Measurements from ENCODE around the gene SLC37A1.
"Not testable (repeated sequence)": the region's sequence is repeated elsewhere in the genome, so short reads cannot be mapped to it uniquely, and the experiment has no call there.

Gene SLC37A1

DNA sequence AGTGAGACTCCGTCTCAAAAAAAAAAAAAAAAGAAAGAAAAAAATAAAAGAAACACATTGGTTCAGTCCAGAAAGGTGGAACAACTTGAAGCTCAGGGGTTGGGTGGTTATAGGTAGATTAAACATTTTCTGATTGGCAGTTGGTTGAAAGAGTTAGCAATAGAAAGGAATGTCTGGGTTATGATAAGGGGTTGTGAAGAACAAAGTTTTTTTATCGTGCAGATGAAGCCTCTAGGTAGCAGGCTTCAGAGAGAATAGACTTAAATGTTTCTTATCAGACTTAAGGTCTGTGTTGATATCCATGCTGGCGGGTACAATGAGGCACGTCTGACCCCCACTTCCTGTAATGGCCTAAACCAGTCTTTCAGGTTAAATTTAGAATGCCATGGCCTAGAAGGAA lies 94.8 kb downstream of the SLC37A1 start:
- Histone ChIP-seq H3K27me3 (replicated peaks; ENCODE audit: control insufficient read depth, insufficient read depth, low read length) (peaks cover 2% of the 10 kb centered on the region), H3K9me3 (ENCODE audit: control insufficient read depth, low read length) (peaks cover 34% of the 10 kb centered on the region), H3K36me3 (ENCODE audit: control insufficient read depth, insufficient read depth, low read length, severe bottlenecking) (no peaks in the 10 kb centered on the region), H3K4me3 (ENCODE audit: low read length) (no peak overlapping the region), H3K9ac (ENCODE audit: low read length) (no peak overlapping the region), H3K4me1 (ENCODE audit: control insufficient read depth, insufficient read depth, low read length) (no peaks in the 10 kb centered on the region)
- DNase-seq (ENCODE audit: low read depth) = no peak

DNA sequence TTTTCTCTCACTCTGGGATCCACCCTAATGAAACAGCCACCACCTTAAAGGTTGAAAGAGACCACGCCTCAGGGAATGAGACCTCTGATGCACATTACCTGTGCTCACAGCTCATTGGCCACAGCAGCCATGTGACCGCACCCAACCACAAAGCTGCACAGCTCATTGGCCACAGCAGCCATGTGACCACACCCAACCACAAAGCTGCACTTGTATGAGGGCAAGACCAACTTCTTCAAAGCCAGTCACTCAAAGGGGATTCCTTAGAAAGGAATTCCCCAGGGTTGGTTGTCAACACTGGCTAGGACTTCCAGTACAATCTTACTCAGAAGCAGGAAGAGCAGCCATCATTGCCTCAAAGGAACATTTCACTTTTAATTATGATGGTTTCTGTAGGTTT lies 96.2 kb downstream of the SLC37A1 start:
- no peak overlapping the region for H3K9ac ChIP-seq (ENCODE audit: low read length)

DNA sequence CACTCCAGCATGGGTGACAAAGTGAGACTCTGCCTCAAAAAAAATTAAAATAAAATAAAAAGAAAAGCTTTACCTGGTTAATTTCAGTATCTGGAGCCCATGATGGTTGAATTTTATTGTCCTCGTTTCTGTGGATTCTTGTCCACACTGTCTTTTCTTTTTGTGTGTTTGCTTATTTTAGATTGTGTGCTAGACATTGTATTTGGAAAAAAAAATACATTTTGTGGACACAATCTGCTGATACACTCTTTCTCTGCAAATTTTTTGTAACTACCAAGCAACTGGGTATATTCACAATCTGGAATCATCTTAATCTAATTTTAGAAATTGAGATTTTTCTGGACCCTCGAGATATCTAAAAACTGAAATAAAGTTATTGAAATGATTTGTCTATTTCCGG lies 98.2 kb downstream of the SLC37A1 start:
- no peaks in the 10 kb centered on the region for H3K4me1 ChIP-seq (ENCODE audit: control insufficient read depth, insufficient read depth, low read length)
- H3K9me3 ChIP-seq (ENCODE audit: control insufficient read depth, low read length) = peaks cover 9% of the 10 kb centered on the region
- DNase-seq (ENCODE audit: low read depth) = no peak
- H3K36me3 ChIP-seq (ENCODE audit: control insufficient read depth, insufficient read depth, low read length, severe bottlenecking) = no peaks in the 10 kb centered on the region
- no peak overlapping the region for H3K4me3 ChIP-seq (ENCODE audit: low read length)
- no peak overlapping the region for H3K9ac ChIP-seq (ENCODE audit: low read length)
- peaks cover 18% of the 10 kb centered on the region for H3K27me3 ChIP-seq (replicated peaks; ENCODE audit: control insufficient read depth, insufficient read depth, low read length)

More for the DNA sequence above, 96.2 kb downstream of the SLC37A1 start:
- peaks cover 24% of the 10 kb centered on the region for H3K9me3 ChIP-seq (ENCODE audit: control insufficient read depth, low read length)
- no peaks in the 10 kb centered on the region for H3K4me1 ChIP-seq (ENCODE audit: control insufficient read depth, insufficient read depth, low read length)
- H3K4me3 ChIP-seq (ENCODE audit: low read length) = no peak overlapping the region
- H3K27me3 ChIP-seq (replicated peaks; ENCODE audit: control insufficient read depth, insufficient read depth, low read length) = peaks cover 3% of the 10 kb centered on the region
- DNase-seq (ENCODE audit: low read depth) = no peak
- H3K36me3 ChIP-seq (ENCODE audit: control insufficient read depth, insufficient read depth, low read length, severe bottlenecking) = no peaks in the 10 kb centered on the region

DNA sequence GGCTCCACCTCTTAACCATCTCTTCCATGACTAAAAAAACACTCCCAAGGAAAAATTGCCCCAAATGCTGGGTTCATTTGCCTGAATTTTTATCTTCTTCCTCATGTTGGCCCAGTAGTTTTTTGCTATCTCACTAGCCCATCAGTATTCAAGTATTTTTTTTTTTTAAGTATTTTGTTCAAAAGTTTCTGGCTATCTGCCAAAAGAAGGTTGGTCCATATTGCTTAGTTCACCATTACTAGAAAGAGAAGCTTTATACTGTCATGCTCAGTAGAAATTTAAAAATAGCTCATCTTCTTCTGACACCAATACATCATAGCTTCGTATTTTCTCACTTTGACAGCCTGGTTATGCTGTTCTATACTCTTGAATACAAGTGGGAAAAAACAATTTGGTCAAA lies 98.7 kb downstream of the SLC37A1 start:
- no peak for DNase-seq (ENCODE audit: low read depth)
- no peaks in the 10 kb centered on the region for H3K36me3 ChIP-seq (ENCODE audit: control insufficient read depth, insufficient read depth, low read length, severe bottlenecking)
- peaks cover 9% of the 10 kb centered on the region for H3K9me3 ChIP-seq (ENCODE audit: control insufficient read depth, low read length)
- no peaks in the 10 kb centered on the region for H3K4me1 ChIP-seq (ENCODE audit: control insufficient read depth, insufficient read depth, low read length)
- H3K27me3 ChIP-seq (replicated peaks; ENCODE audit: control insufficient read depth, insufficient read depth, low read length) = peaks cover 24% of the 10 kb centered on the region
- no peak overlapping the region for H3K4me3 ChIP-seq (ENCODE audit: low read length)
- H3K9ac ChIP-seq (ENCODE audit: low read length) = no peak overlapping the region

DNA sequence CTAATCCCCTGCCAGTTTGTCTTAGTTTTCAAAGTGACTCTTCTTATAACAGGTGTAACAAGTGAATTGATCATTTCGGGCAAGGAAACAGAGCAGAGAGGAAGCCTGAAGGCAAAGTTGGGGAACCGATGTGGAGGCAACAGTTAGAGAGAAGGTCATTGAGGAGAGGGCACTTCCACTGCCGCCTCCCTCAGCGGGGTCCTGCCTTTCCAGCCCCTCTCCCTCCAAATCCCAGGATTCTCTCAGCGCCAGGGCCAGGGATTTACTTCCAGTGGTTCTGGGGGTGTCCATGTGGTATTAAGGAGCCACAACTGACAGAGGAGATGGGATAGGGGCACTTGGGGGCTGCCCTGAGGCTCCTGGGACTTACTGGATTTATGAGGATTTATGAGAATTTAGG lies 100.1 kb downstream of the SLC37A1 start:
- H3K4me3 ChIP-seq (ENCODE audit: low read length) = no peak overlapping the region
- no peaks in the 10 kb centered on the region for H3K4me1 ChIP-seq (ENCODE audit: control insufficient read depth, insufficient read depth, low read length)
- H3K36me3 ChIP-seq (ENCODE audit: control insufficient read depth, insufficient read depth, low read length, severe bottlenecking) = no peaks in the 10 kb centered on the region
- no peak overlapping the region for H3K9ac ChIP-seq (ENCODE audit: low read length)
- peaks cover 36% of the 10 kb centered on the region for H3K27me3 ChIP-seq (replicated peaks; ENCODE audit: control insufficient read depth, insufficient read depth, low read length)
- H3K9me3 ChIP-seq (ENCODE audit: control insufficient read depth, low read length) = peaks cover 9% of the 10 kb centered on the region
- no peak for DNase-seq (ENCODE audit: low read depth)

DNA sequence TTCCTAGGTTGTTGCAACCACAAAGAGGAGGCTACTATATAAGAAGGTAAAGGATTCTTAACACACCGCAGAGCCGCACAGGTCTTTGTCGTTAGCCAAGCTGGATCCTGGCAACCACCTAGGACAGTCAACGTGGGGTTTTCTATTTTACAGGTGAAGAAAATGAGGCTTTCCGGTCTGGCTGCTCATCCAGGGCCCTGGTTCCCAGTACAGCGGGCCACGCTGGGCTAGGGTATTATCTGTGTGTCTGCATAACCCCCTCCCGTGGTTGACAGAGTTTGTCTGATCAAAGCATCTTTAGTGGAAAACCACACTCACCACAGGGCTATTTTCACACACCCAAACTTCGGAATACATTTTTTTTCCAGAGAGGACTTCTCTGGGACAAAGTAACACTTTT lies 100.7 kb downstream of the SLC37A1 start:
- DNase-seq (ENCODE audit: low read depth) = no peak
- Histone ChIP-seq H3K4me1 (ENCODE audit: control insufficient read depth, insufficient read depth, low read length) (no peaks in the 10 kb centered on the region), H3K27me3 (replicated peaks; ENCODE audit: control insufficient read depth, insufficient read depth, low read length) (peaks cover 43% of the 10 kb centered on the region), H3K9me3 (ENCODE audit: control insufficient read depth, low read length) (peaks cover 9% of the 10 kb centered on the region), H3K9ac (ENCODE audit: low read length) (no peak overlapping the region), H3K4me3 (ENCODE audit: low read length) (no peak overlapping the region), H3K36me3 (ENCODE audit: control insufficient read depth, insufficient read depth, low read length, severe bottlenecking) (no peaks in the 10 kb centered on the region)

DNA sequence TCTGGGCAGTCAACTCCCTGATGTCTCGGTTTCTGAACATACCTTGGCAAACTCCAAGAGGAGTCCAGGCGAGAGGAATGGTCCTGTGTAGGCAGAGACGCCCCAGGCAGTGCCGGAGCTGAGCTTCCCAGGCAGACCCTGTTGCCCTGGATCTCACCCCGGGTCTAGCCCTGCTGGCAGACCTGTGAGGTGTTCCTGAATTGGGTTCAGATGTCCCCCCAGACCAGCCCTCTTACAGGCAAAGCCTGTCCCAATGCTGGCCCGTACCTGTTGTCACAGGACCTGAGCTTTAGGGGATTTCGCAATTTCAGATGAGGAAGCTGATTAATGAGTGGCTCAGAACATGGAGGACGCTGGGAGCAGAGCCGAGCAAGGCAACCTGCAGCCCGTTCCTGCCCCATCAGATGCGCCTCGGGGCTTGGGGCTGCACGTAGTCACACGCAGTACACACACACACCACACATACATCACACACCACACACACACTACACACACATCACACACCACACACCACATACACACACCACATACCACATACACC lies 101.2 kb downstream of the SLC37A1 start:
- no peak overlapping the region for H3K9ac ChIP-seq (ENCODE audit: low read length)
- no peak overlapping the region for H3K4me3 ChIP-seq (ENCODE audit: low read length)
- peaks cover 7% of the 10 kb centered on the region for H3K9me3 ChIP-seq (ENCODE audit: control insufficient read depth, low read length)
- H3K36me3 ChIP-seq (ENCODE audit: control insufficient read depth, insufficient read depth, low read length, severe bottlenecking) = no peaks in the 10 kb centered on the region
- peaks cover 45% of the 10 kb centered on the region for H3K27me3 ChIP-seq (replicated peaks; ENCODE audit: control insufficient read depth, insufficient read depth, low read length)
- no peak for DNase-seq (ENCODE audit: low read depth)
- H3K4me1 ChIP-seq (ENCODE audit: control insufficient read depth, insufficient read depth, low read length) = no peaks in the 10 kb centered on the region

DNA sequence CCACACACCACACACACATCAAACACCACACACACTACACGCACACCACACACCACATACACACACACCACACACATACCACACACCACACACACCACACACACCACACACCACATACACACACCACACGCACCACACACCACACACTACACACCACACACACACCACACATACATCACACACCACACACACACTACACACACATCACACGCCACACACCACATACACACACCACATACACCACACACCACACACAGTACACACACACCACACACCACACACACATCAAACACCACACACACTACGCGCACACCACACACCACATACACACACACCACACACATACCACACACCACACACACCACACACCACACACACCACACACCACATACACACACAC lies 101.7 kb downstream of the SLC37A1 start:
- not testable (repeated sequence) for H3K4me1 ChIP-seq (ENCODE audit: control insufficient read depth, insufficient read depth, low read length); DNase-seq (ENCODE audit: low read depth); H3K9me3 ChIP-seq (ENCODE audit: control insufficient read depth, low read length); H3K4me3 ChIP-seq (ENCODE audit: low read length); H3K9ac ChIP-seq (ENCODE audit: low read length); H3K36me3 ChIP-seq (ENCODE audit: control insufficient read depth, insufficient read depth, low read length, severe bottlenecking)
- H3K27me3 ChIP-seq (replicated peaks; ENCODE audit: control insufficient read depth, insufficient read depth, low read length) = peaks cover 48% of the 10 kb centered on the region

DNA sequence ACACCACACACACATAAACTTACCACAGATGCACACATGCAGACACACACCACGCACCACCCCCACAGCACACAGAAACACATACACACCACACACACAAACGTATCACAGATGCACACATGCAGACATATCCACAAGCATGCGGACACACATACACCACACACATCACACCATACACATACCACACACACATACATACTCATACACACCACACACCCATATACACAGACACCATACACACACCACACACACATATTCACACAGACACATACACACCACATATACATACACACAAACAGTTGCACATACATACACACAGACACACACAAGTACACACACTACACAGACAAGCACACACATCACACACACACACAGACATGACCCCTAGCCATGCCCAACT lies 102.3 kb downstream of the SLC37A1 start:
- H3K4me1 ChIP-seq (ENCODE audit: control insufficient read depth, insufficient read depth, low read length) = no peaks in the 10 kb centered on the region
- H3K36me3 ChIP-seq (ENCODE audit: control insufficient read depth, insufficient read depth, low read length, severe bottlenecking) = no peaks in the 10 kb centered on the region
- no peak overlapping the region for H3K4me3 ChIP-seq (ENCODE audit: low read length)
- no peak for DNase-seq (ENCODE audit: low read depth)
- no peak overlapping the region for H3K9ac ChIP-seq (ENCODE audit: low read length)
- peaks cover 48% of the 10 kb centered on the region for H3K27me3 ChIP-seq (replicated peaks; ENCODE audit: control insufficient read depth, insufficient read depth, low read length)
- peaks cover 6% of the 10 kb centered on the region for H3K9me3 ChIP-seq (ENCODE audit: control insufficient read depth, low read length)

DNA sequence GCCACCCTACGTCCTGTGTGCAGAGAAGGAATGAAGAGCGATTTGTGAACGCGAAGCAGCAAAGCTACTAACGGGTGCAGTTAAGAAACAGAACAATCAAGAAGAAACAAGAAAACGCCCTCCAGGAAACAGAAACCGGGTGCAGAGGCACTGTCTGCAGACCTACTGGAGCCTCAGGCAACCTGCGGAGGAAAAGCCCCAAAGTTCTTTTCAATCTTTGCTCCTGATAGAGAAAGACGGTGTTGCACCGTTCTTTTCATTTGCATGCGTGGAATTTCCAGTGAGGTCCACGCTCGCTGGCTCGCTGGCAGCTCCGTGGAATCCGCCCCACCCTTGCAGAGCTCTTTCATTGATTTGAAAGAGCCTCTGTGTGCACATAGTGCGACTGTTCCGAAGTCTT lies 102.8 kb downstream of the SLC37A1 start:
- no peak overlapping the region for H3K4me3 ChIP-seq (ENCODE audit: low read length)
- peaks cover 53% of the 10 kb centered on the region for H3K27me3 ChIP-seq (replicated peaks; ENCODE audit: control insufficient read depth, insufficient read depth, low read length)
- no peaks in the 10 kb centered on the region for H3K36me3 ChIP-seq (ENCODE audit: control insufficient read depth, insufficient read depth, low read length, severe bottlenecking)
- no peak overlapping the region for H3K9ac ChIP-seq (ENCODE audit: low read length)
- DNase-seq (ENCODE audit: low read depth) = no peak
- peaks cover 6% of the 10 kb centered on the region for H3K9me3 ChIP-seq (ENCODE audit: control insufficient read depth, low read length)
- H3K4me1 ChIP-seq (ENCODE audit: control insufficient read depth, insufficient read depth, low read length) = no peaks in the 10 kb centered on the region

DNA sequence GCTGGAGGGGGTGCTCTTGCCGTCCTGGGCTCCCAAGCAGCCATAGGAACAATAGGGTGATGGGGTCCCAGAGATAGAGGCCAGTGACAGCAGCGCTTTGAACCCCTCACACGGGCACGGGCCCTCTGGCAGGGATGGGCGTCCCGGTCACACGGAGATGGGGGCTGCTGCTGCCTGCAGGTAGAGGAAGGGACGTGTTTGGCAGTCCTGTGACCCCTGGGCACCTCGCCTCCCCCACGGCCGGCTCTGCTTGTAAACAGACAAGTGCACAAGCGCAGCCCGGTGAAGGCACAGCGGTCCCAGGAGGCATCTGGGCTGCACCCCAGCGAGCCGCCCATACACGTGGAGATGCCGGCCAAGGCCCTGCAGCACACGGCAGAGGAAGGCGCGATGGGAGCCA lies 103.3 kb downstream of the SLC37A1 start:
- DNase-seq (ENCODE audit: low read depth) = no peak
- Histone ChIP-seq H3K4me3 (ENCODE audit: low read length) (no peak overlapping the region), H3K4me1 (ENCODE audit: control insufficient read depth, insufficient read depth, low read length) (no peaks in the 10 kb centered on the region), H3K27me3 (replicated peaks; ENCODE audit: control insufficient read depth, insufficient read depth, low read length) (peaks cover 58% of the 10 kb centered on the region), H3K9ac (ENCODE audit: low read length) (no peak overlapping the region), H3K36me3 (ENCODE audit: control insufficient read depth, insufficient read depth, low read length, severe bottlenecking) (no peaks in the 10 kb centered on the region), H3K9me3 (ENCODE audit: control insufficient read depth, low read length) (peaks cover 4% of the 10 kb centered on the region)

DNA sequence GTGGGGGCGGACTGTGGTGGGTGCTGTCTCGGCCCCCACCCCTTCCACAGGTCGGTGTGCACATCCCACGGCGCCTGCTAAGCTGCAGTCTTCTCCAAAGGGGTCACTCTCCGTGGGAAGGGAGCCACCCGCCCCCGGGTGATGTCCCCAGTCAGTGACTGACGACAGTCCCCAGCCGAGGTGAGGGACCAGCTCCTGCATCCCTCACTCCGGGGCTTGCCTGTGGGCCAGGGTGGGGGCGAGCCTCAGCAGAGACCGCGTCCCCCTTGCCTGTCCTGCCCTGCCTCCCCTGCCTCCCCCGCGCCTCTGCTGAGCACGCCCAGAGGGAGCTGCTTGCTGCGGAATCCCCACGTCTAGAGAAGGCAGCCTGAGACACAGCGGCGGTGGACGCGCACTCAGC lies 103.8 kb downstream of the SLC37A1 start:
- no peak overlapping the region for H3K9ac ChIP-seq (ENCODE audit: low read length)
- H3K4me1 ChIP-seq (ENCODE audit: control insufficient read depth, insufficient read depth, low read length) = no peaks in the 10 kb centered on the region
- H3K4me3 ChIP-seq (ENCODE audit: low read length) = no peak overlapping the region
- no peaks in the 10 kb centered on the region for H3K36me3 ChIP-seq (ENCODE audit: control insufficient read depth, insufficient read depth, low read length, severe bottlenecking)
- DNase-seq (ENCODE audit: low read depth) = no peak
- peaks cover 63% of the 10 kb centered on the region for H3K27me3 ChIP-seq (replicated peaks; ENCODE audit: control insufficient read depth, insufficient read depth, low read length)
- no peaks in the 10 kb centered on the region for H3K9me3 ChIP-seq (ENCODE audit: control insufficient read depth, low read length)

All from adipocyte (in vitro differentiated cells).